ENCODE results near the gene PIK3C2A. TPM values are rescaled to one million over a fixed set of nuclear protein-coding genes. Genes with fewer than 3 reads are reported as not detected.

The PIK3C2A gene
- total and polyA plus RNA-seq, 2 of the 8 experiments (the other 6 are each of a cell fraction or from before 2014, with no cell fraction given): 20.1 to 127 TPM

DNA sequence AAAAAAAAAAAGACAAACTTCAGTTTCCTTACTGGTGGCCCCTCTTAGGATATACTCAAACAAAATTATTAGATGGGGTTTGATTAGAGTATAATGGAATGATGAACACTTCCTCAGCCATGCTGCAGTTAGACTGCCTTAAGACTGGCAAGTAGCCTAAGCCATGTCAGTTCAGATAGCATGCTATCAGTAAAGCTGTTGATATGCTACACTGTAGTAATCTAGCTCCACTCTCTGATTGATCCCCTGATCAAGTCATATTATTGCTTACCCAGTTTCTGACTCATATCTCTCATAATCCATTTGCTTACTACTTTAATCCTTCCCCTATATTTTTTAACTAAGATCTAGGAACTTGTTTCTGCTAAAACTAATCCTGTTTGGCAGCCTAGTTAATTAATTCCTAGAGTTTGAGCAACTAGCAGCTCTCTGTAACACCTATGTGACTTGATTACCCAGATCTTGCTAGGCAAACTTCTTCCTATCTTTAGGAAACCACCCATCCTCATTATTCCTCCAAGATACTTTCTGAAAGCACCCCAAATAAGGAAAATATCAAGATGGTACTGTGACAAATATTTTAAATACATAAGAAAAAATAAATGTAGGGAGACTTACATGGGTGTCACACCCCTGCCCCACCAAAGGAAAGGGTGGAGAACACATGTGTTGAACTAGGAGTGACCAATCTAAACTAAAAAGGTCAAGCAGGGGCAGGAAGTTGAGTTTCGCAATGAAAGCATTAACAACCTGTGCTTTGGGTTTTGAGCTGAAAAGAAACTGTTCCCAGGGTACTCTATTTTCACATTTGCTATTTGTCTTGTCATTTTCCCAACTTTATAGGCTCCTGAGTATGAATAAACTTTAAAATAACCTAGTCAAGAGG lies 43.2 kb downstream of the PIK3C2A start:
- Histone ChIP-seq H3K79me2 (ENCODE audit: control insufficient read depth in 1 of 2, insufficient read depth in 2 of 2, low read length in 2 of 2) (peaks cover 0 to 96% of the 10 kb centered on the region in 2 experiments; a peak in 2 of 4 replicates), H3K18ac (ENCODE audit: extremely low read depth, low read length) (no peak overlapping the region), H3K9ac (replicated peaks in 1 of 4; ENCODE audit: extremely low read depth in 1 of 4, low read depth in 3 of 4, low read length in 3 of 4) (no peak overlapping the region), H3K4me1 (replicated peaks in 1 of 4; ENCODE audit: control insufficient read depth in 3 of 4, insufficient read depth in 4 of 4, low read length in 3 of 4) (peaks cover 0 to 3% (median 0%) of the 10 kb centered on the region in 4 experiments; a peak in 1 of 7 replicates), H3K79me1 (ENCODE audit: low read depth, low read length) (peaks cover 3% of the 10 kb centered on the region; the same call in 1 of the 2 replicates), H2BK120ac (replicated peaks; ENCODE audit: low read depth, low read length) (no peak overlapping the region), H3K4ac (replicated peaks; ENCODE audit: insufficient read length, low read depth, low read length) (no peak overlapping the region), H3K4me3 (ENCODE audit: extremely low read depth in 1 of 4, insufficient read depth in 2 of 4, low read depth in 3 of 4, low read length in 4 of 4) (no peak overlapping the region), H3K14ac (ENCODE audit: insufficient read length) (no peak overlapping the region), H2BK5ac (ENCODE audit: low read depth, low read length) (no peak overlapping the region), H2AK5ac (ENCODE audit: low read depth, low read length) (no peak overlapping the region), H3K23me2 (ENCODE audit: low read depth, low read length) (no peaks in the 10 kb centered on the region), H4K8ac (ENCODE audit: extremely low read depth, insufficient read depth, low read length) (no peak overlapping the region), H2AFZ (ENCODE audit: low read length) (no peak overlapping the region), H3K27me3 (replicated peaks in 1 of 4; ENCODE audit: control insufficient read depth in 3 of 4, extremely low read depth in 1 of 4, insufficient read depth in 3 of 4, low read length in 3 of 4) (no peaks in the 10 kb centered on the region), H3K27ac (ENCODE audit: low read depth, low read length) (no peak overlapping the region), H3K4me2 (ENCODE audit: insufficient read depth in 1 of 2, low read depth in 2 of 2, low read length in 2 of 2) (no peak overlapping the region), H3K56ac (replicated peaks; ENCODE audit: insufficient read length, low read depth, low read length) (no peak overlapping the region), H4K91ac (replicated peaks; ENCODE audit: insufficient read length, low read length) (no peak overlapping the region), H4K5ac (ENCODE audit: insufficient read length, low read depth, low read length) (no peak overlapping the region), H3K9me3 (ENCODE audit: insufficient read depth in 2 of 2, low read depth in 1 of 2, low read length in 1 of 2) (no peaks in the 10 kb centered on the region), H3K36me3 (ENCODE audit: control insufficient read depth in 2 of 4, insufficient read depth in 4 of 4, low read length in 3 of 4) (peaks cover 6 to 17% (median 14%) of the 10 kb centered on the region in 4 experiments), H2BK12ac (ENCODE audit: low read depth, low read length) (no peak overlapping the region), H3K23ac (ENCODE audit: insufficient read length) (no peak overlapping the region), H2BK20ac (ENCODE audit: low read length) (no peak overlapping the region), H2BK15ac (ENCODE audit: low read length) (no peak overlapping the region), H4K20me1 (replicated peaks in 1 of 2; ENCODE audit: control insufficient read depth in 1 of 2, insufficient read depth in 2 of 2, low read length in 2 of 2) (peaks cover 2 to 8% of the 10 kb centered on the region in 2 experiments)
- no peak for DNase-seq (ENCODE audit: low read depth in 1 of 2, low spot score in 2 of 2)
- FAIRE-seq: no peak
- ChIA-PET CTCF (ENCODE audit: partially characterized antibody) (interaction anchor here (1.2 kb wide), 1 partner anchor 11 kb away, joined by 3 read pairs; no protein-coding TSS in a partner anchor), POLR2A (ENCODE audit: partially characterized antibody) (no interaction called here)
- TF ChIP-seq ZNF274 (IDR thresholded peaks at IDR 0.05; ENCODE audit: borderline replicate concordance, extremely low read depth, low read length) (no peak), CEBPB (IDR thresholded peaks at IDR 0.05; ENCODE audit: low read depth, low read length) (peak; percentile 79)
- 89% methylated on average over 1 of the region's 1 CpG; no CpG with 5 or more reads in 1 of the 2 experiments for WGBS, 2 experiments (ENCODE audit: extremely low coverage in 1 of 2, insufficient coverage in 1 of 2, insufficient read length in 1 of 2, insufficient replicate concordance in 2 of 2, low coverage in 1 of 2, low lambda C conversion rate in 2 of 2, missing lambda C conversion rate in 1 of 2)

Measured in H1 (cell line).